LNCAP (cell line): Measurements from ENCODE around the gene HEXIM2.

ENCODE experiments used
- CTCF ChIP-seq: fragments of 450-650 bp; IDR thresholded peaks from 2 replicates; pipeline ENCODE4 v1.5.1; 2017; ENCODE audit warnings: mild to moderate bottlenecking

HEXIM2 gene

GRCh38 chr17:45129426-45129939, 32.2 kb upstream of the HEXIM2 start:
- no peak for TF ChIP-seq CTCF

GRCh38 chr17:45129940-45130680, 31.6 kb upstream of the HEXIM2 start:
- TF ChIP-seq CTCF = no peak

- no peak for TF ChIP-seq CTCF
Measured at GRCh38 chr17:45130681-45131615, 30.7 kb upstream of the HEXIM2 start.

- TF ChIP-seq CTCF = peak; percentile 97
Measured at GRCh38 chr17:45131616-45132319, 29.9 kb upstream of the HEXIM2 start.

- TF ChIP-seq CTCF = no peak
Measured at GRCh38 chr17:45132320-45132571, 29.4 kb upstream of the HEXIM2 start, which contains the start of gene PLCD3. Gene PLCD3 (minus strand): TSS chr17:45132515. CDS start chr17:45132410, 105 bp downstream.

GRCh38 chr17:45132572-45133463, 28.9 kb upstream of the HEXIM2 start:
- peak; percentile 84 for TF ChIP-seq CTCF
